DND-41 (cell line): ENCODE results near the gene HDAC4.

Experiments used
- ATAC-seq: fragments of 200-7000 bp; cut with Tn5 transposase; 3 replicates; pipeline ENCODE4 v1.9.1; 2021; ENCODE audit warnings: low read depth; ENCODE audit not compliant: insufficient read depth
- DNase-seq: peaks from one replicate; pipeline ENCODE4 v3.0.0-alpha.2; 2020
- H2AFZ ChIP-seq: 2 replicates; pipeline ENCODE4 v1.6.0; 2012; ENCODE audit warnings: low read depth, low read length
- H3K27ac ChIP-seq: 2 replicates; pipeline ENCODE4 v1.5.1; 2012; ENCODE audit warnings: low read length, inconsistent platforms
- H3K27me3 ChIP-seq: fragments of 200-600 bp; sonication (generic); 2 replicates; pipeline ENCODE4 v1.6.0; 2012; ENCODE audit warnings: low read length, mild to moderate bottlenecking, inconsistent platforms; ENCODE audit not compliant: insufficient read depth, poor library complexity
- H3K36me3 ChIP-seq: 2 replicates; pipeline ENCODE4 v1.5.1; 2012; ENCODE audit warnings: low read length, inconsistent platforms; ENCODE audit not compliant: insufficient read depth
- H3K4me1 ChIP-seq: 2 replicates; pipeline ENCODE4 v1.5.1; 2012; ENCODE audit warnings: mild to moderate bottlenecking, low read length; ENCODE audit not compliant: insufficient read depth
- H3K4me2 ChIP-seq: 2 replicates; pipeline ENCODE4 v1.6.0; 2012; ENCODE audit warnings: mild to moderate bottlenecking, moderate library complexity, low read length, inconsistent platforms; ENCODE audit not compliant: insufficient read depth
- H3K4me3 ChIP-seq, 2 experiments: fragments of 200-600 bp in 1 of 2; shearing (Covaris generic) in 1 of 2; 2 replicates each; pipeline ENCODE4 v1.5.1; 2012 to 2016; ENCODE audit warnings: inconsistent platforms in 2 of 2, low read length in 2 of 2, mild to moderate bottlenecking in 2 of 2, low read depth in 1 of 2, moderate library complexity in 1 of 2
- H3K79me2 ChIP-seq: 2 replicates; pipeline ENCODE4 v1.6.0; 2012; ENCODE audit warnings: low read length, inconsistent platforms; ENCODE audit not compliant: insufficient read depth
- H3K9ac ChIP-seq: 2 replicates; pipeline ENCODE4 v1.6.0; 2012; ENCODE audit warnings: low read depth, mild to moderate bottlenecking, inconsistent platforms, low read length, moderate library complexity
- H3K9me3 ChIP-seq: 2 replicates; pipeline ENCODE4 v1.5.1; 2012; ENCODE audit warnings: low read length, moderate library complexity, mild to moderate bottlenecking, inconsistent platforms; ENCODE audit not compliant: insufficient read depth, severe bottlenecking
- H4K20me1 ChIP-seq: 2 replicates; pipeline ENCODE4 v1.6.0; 2012; ENCODE audit warnings: low read length; ENCODE audit not compliant: insufficient read depth
- CTCF ChIP-seq: IDR thresholded peaks from 2 replicates; pipeline ENCODE4 v1.5.1; 2012; ENCODE audit warnings: borderline replicate concordance, low read length, moderate library complexity, mild to moderate bottlenecking; ENCODE audit not compliant: poor library complexity, severe bottlenecking; ENCODE audit errors: extremely low read depth
- EZH2 ChIP-seq: IDR thresholded peaks from 3 replicates; pipeline ENCODE4 v1.6.1; 2012; ENCODE audit warnings: borderline replicate concordance, low read depth, mild to moderate bottlenecking, moderate library complexity, low read length, inconsistent platforms; ENCODE audit not compliant: severe bottlenecking

The HDAC4 gene

GRCh38 chr2:239250216-239251081, 150.4 kb downstream of the HDAC4 start:
- Histone ChIP-seq H2AFZ (no peak overlapping the region), H3K27ac (no peak overlapping the region), H3K4me1 (peaks cover 42% of the 10 kb centered on the region), H3K9me3 (no peaks in the 10 kb centered on the region), H3K27me3 (no peaks in the 10 kb centered on the region), H3K9ac (no peak overlapping the region), H3K36me3 (peaks cover 96% of the 10 kb centered on the region), H3K4me2 (no peak overlapping the region), H3K4me3 (no peak overlapping the region), H4K20me1 (peaks cover 98% of the 10 kb centered on the region), H3K79me2 (peaks cover 100% of the 10 kb centered on the region)
- TF ChIP-seq CTCF (no peak), EZH2 (no peak)
- ATAC-seq, result no peak
- DNase-seq, result no peak

DNA sequence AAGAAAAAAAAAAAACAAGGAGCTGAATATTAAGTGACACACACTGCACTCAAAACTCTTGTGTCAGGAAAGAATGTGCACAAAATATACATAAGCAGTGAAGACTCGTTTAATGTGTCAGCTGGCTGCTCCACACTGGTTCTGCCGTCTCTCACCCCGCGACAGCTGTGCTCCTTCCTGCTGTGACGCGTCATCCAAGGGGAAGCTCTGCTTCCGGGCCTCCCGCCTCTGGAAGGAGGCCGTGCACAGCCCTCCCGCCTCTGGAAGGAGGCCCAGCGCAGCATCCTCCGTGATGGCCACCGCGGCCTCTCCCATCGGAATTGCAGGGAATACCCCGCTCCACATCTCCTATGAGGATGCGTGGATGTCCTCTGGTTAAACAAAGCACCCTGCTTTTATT, 151.0 kb downstream of the HDAC4 start:
- H3K79me2 ChIP-seq, result peaks cover 100% of the 10 kb centered on the region
- TF ChIP-seq EZH2 (no peak), CTCF (no peak)
- H3K27me3 ChIP-seq, result no peaks in the 10 kb centered on the region
- no peak overlapping the region for H3K9ac ChIP-seq
- no peak for ATAC-seq
- peaks cover 96% of the 10 kb centered on the region for H3K36me3 ChIP-seq
- peaks cover 98% of the 10 kb centered on the region for H4K20me1 ChIP-seq
- no peak overlapping the region for H3K4me2 ChIP-seq
- H3K27ac ChIP-seq, result no peak overlapping the region
- no peak overlapping the region for H3K4me3 ChIP-seq
- H2AFZ ChIP-seq, result no peak overlapping the region
- peaks cover 35% of the 10 kb centered on the region for H3K4me1 ChIP-seq
- H3K9me3 ChIP-seq, result no peaks in the 10 kb centered on the region
- DNase-seq, result no peak

- Histone ChIP-seq H2AFZ (no peak overlapping the region), H3K27ac (no peak overlapping the region), H3K4me3 (no peak overlapping the region), H3K9ac (no peak overlapping the region), H3K36me3 (peaks cover 97% of the 10 kb centered on the region), H3K4me2 (no peak overlapping the region), H3K27me3 (no peaks in the 10 kb centered on the region), H3K79me2 (peaks cover 100% of the 10 kb centered on the region), H3K9me3 (no peaks in the 10 kb centered on the region), H4K20me1 (peaks cover 98% of the 10 kb centered on the region), H3K4me1 (peaks cover 38% of the 10 kb centered on the region)
- DNase-seq (no peak), ATAC-seq (no peak)
- TF ChIP-seq EZH2, result no peak
- no peak for TF ChIP-seq CTCF
These were observed 151.8 kb downstream of the HDAC4 start for GRCh38 chr2:239249048-239249447.
